GM06990 (cell line): ENCODE results near the gene CUTC.

Experiments
- DNase-seq: peaks from one replicate; pipeline ENCODE4 v3.0.0-alpha.2; 2011; ENCODE audit not compliant: insufficient read length; ENCODE audit errors: extremely low read depth
- H3K27me3 ChIP-seq: replicated peaks from 2 replicates; pipeline ENCODE4 v1.6.0; 2011; ENCODE audit warnings: low read length; ENCODE audit not compliant: control insufficient read depth, insufficient read depth
- H3K36me3 ChIP-seq: 2 replicates; pipeline ENCODE4 v1.5.1; 2011; ENCODE audit warnings: low read length; ENCODE audit not compliant: control insufficient read depth, insufficient read depth
- H3K4me3 ChIP-seq: replicated peaks from 2 replicates; pipeline ENCODE4 v1.5.1; 2011; ENCODE audit warnings: low read depth, mild to moderate bottlenecking, control low read depth, low read length
- TF ChIP-seq, protein P1 (sequence below): IDR thresholded peaks from 2 replicates; pipeline ENCODE4 v1.5.1; 2011; ENCODE audit warnings: low read length, control low read depth, mild to moderate bottlenecking, inconsistent platforms; ENCODE audit not compliant: insufficient read depth, poor library complexity, severe bottlenecking

CUTC gene

DNA sequence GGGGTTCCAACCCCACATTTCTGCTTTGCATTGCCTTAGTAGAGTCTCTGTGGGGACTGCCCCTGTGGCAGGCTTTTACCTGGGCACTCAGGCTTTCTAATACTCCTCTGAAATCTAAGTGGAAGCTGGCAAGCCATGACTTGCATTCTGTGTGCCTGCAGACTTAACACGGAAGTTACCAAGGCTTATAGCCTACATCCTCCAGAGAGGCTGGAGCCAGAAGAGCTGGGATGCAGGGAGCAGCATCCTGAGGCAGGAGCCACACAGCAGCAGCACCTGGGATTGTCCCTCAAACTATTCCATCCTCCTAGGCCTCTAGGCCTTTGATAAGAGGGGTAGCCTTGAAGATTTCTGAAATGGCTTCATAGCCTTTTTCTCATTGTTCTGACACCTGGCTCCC lies 28.3 kb downstream of the CUTC start:
- no peak for DNase-seq
- Histone ChIP-seq H3K27me3 (no peaks in the 10 kb centered on the region), H3K4me3 (no peak overlapping the region), H3K36me3 (peaks cover 6% of the 10 kb centered on the region)
- TF ChIP-seq, protein P1, sequence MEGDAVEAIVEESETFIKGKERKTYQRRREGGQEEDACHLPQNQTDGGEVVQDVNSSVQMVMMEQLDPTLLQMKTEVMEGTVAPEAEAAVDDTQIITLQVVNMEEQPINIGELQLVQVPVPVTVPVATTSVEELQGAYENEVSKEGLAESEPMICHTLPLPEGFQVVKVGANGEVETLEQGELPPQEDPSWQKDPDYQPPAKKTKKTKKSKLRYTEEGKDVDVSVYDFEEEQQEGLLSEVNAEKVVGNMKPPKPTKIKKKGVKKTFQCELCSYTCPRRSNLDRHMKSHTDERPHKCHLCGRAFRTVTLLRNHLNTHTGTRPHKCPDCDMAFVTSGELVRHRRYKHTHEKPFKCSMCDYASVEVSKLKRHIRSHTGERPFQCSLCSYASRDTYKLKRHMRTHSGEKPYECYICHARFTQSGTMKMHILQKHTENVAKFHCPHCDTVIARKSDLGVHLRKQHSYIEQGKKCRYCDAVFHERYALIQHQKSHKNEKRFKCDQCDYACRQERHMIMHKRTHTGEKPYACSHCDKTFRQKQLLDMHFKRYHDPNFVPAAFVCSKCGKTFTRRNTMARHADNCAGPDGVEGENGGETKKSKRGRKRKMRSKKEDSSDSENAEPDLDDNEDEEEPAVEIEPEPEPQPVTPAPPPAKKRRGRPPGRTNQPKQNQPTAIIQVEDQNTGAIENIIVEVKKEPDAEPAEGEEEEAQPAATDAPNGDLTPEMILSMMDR, result no peak

DNA sequence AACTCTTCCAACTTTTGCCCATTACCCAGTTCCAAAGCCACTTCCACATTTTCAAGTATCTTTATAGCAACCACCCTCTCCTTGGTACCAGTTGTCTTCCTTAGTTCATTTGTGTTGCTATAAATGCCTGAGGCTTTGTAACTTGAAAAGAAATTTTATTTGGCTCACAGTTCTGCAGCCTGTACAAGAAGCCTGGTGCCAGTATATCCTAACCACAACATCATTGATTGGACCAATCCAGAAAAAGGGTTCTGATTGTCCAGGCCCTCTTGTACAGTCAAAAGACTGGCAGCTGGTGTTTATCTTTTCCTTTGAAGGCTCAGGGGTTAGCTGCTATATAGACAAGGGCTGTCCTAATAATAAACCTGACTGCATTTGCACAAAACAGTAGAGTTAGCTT lies 29.3 kb downstream of the CUTC start:
- Histone ChIP-seq H3K4me3 (no peak overlapping the region), H3K27me3 (no peaks in the 10 kb centered on the region), H3K36me3 (peaks cover 6% of the 10 kb centered on the region)
- TF ChIP-seq, protein P1, result no peak
- DNase-seq, result no peak

DNA sequence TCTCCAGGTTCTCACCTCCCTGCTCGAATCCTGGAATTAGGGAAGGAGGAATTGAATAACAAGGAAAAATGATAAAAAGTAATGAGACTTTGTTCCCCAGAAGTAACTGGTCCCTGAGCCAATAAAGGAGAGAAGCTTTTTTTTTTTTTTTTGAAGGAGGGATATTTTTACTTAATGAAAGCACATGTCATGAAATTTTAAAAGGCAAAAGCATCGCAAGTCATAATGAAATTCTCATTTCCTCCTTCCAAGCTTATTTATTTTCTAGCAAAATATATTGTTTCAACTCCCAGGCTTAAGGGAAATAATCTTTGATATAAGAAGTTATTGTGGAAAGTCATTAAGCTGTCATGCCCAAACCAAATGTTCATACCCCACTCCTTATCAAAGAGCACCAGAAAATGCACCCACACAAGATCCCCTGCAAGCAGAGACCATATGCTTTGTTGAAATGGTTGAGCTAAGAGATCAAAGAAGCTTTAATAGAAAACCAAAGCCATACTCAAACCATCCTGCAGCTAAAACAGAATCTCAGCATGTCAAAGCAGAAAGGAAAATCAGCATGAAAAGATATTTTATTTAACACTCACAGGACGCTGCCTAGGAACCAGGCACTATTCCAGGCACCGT lies 33.8 kb downstream of the CUTC start:
- no peak overlapping the region for H3K4me3 ChIP-seq
- TF ChIP-seq, protein P1, result no peak
- H3K36me3 ChIP-seq, result no peaks in the 10 kb centered on the region; the same call in 1 of the 2 replicates
- DNase-seq, result no peak
- H3K27me3 ChIP-seq, result no peaks in the 10 kb centered on the region

DNA sequence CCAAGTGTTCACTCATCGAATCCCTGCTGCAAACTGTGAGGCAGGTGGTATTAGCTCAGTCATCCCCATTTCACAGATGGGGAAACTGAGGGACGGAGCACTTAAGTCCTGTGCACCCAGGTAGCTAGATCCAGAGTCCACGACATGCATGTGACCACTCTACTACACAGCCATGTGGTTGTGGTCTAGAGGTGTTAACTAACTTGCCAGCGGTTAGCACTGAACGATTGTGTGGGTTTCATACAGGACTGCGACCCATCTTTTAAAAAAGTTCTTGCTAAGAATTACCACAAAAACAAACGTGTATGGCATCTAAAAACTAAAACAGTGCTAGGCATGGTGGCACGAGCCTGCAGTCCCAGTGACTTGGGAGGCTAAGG lies 34.3 kb downstream of the CUTC start:
- no peak for DNase-seq
- H3K27me3 ChIP-seq, result no peaks in the 10 kb centered on the region
- TF ChIP-seq, protein P1, result no peak
- H3K36me3 ChIP-seq, result no peaks in the 10 kb centered on the region; the same call in 1 of the 2 replicates
- no peak overlapping the region for H3K4me3 ChIP-seq

DNA sequence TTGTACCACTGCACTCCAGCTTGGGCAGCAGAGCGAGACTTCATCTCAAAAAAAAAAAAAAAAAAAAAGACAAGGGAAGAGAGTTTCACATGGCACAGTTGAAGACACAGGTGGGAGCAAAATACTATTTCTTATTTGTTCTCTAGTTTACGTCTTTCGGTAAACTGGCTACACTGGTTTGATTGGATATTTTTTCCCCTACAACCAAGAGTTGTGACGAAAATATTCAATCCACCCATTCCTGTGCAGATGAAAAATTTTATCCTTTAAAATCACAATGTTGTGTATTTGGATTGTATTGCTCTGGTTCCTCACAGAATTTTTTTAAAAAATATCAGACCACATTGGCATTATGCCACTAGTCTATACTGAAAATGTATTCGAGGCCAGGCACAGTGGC lies 35.9 kb downstream of the CUTC start:
- TF ChIP-seq, protein P1, result no peak
- Histone ChIP-seq H3K27me3 (no peaks in the 10 kb centered on the region), H3K4me3 (no peak overlapping the region), H3K36me3 (no peaks in the 10 kb centered on the region)
- DNase-seq, result no peak

DNA sequence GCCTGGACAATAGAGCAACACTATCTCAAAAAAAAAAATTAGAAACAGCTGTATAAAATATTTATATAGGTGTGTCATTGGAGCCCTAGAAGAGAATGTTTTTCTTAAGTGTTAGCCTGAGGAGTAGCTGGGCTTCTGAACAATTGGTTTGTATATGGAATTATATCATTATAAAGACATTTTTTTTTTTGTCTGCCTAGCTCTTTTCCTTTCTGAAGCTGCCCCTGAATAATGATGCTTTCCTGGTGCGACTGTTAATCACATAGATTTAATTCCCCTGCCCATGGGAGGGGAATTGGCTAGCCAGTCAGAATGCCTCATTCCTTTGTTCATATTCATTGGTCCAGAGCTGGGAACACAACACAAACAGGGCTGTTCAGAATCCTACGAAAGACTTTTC lies 36.5 kb downstream of the CUTC start:
- Histone ChIP-seq H3K36me3 (no peaks in the 10 kb centered on the region), H3K27me3 (no peaks in the 10 kb centered on the region), H3K4me3 (no peak overlapping the region)
- no peak for DNase-seq
- TF ChIP-seq, protein P1, result no peak
